HL-60/S4 treated with phorbol 12-myristate 13-acetate at 8.2 ng/mL for 4 days and 3 days (cell line): ENCODE results near the gene SHC3.

Experiments used
- in situ Hi-C: fragments of 300-500 bp; cut with MboI; formaldehyde crosslinking; loops from 2 replicates; pipeline ENCODE4 v1.15.0; 2022; ENCODE audit warnings: low sequenced_read_pairs

Gene SHC3

GRCh38 chr9:88971131-88971960 lies 207.3 kb downstream of the SHC3 start:
- in situ Hi-C loops = no loop called here

- in situ Hi-C loops = no loop called here
Measured at GRCh38 chr9:88969646-88970373, 208.8 kb downstream of the SHC3 start.

GRCh38 chr9:88968799-88969198 lies 209.8 kb downstream of the SHC3 start:
- in situ Hi-C loops = no loop called here

- in situ Hi-C loops = no loop called here
Measured at GRCh38 chr9:88966894-88967676, 211.5 kb downstream of the SHC3 start.

- in situ Hi-C loops = no loop called here
Measured at GRCh38 chr9:88965473-88965872, 213.1 kb downstream of the SHC3 start.

- in situ Hi-C loops = no loop called here
Measured at GRCh38 chr9:88960632-88961031, 218.0 kb downstream of the SHC3 start.

- in situ Hi-C loops = no loop called here
Measured at GRCh38 chr9:88959727-88960469, 218.7 kb downstream of the SHC3 start.

- in situ Hi-C loops = no loop called here
Measured at GRCh38 chr9:88957526-88957925, 221.1 kb downstream of the SHC3 start.
